HepG2 (cell line): ENCODE measurements around the gene RRAS2.
A peak's percentile ranks its signal among the peaks of the same experiment; 100 is the strongest.

Source experiments
- CTCF ChIP-seq: sonication (generic); formaldehyde crosslinking; IDR thresholded peaks from 2 replicates; pipeline ENCODE4 v1.5.0; 2020; ENCODE audit warnings: mild to moderate bottlenecking, missing genetic modification reagents, moderate library complexity
- EP300 ChIP-seq, 3 experiments: sonication (generic) in 1 of 3; formaldehyde crosslinking in 1 of 3; IDR thresholded peaks; 2 replicates each; pipeline versions ENCODE4 v1.5.1 to v1.6.1; 2011 to 2020; ENCODE audit warnings: low read depth in 2 of 3, low read length in 2 of 3, borderline replicate concordance in 1 of 3, improper control_type of control experiment in 1 of 3, mild to moderate bottlenecking in 1 of 3, missing genetic modification reagents in 1 of 3, moderate library complexity in 1 of 3
- FOSL2 ChIP-seq: sonication (generic); formaldehyde crosslinking; IDR thresholded peaks from 2 replicates; pipeline ENCODE4 v1.4.0; 2020; ENCODE audit warnings: missing genetic modification reagents
- HCFC1 ChIP-seq: fragments of 150-350 bp; IDR thresholded peaks from 2 replicates; pipeline ENCODE4 v1.6.1; 2014; ENCODE audit warnings: low read depth, low read length

- TF ChIP-seq CTCF (CRISPR knock-in tag) (peak; percentile 75), HCFC1 (no peak), FOSL2 (CRISPR knock-in tag) (no peak), EP300 (IDR thresholded peaks at IDR 0.05; ENCODE audit: low read depth in 2 of 2, low read length in 2 of 2) (no peak), EP300 (CRISPR knock-in tag; IDR thresholded peaks at IDR 0.05; ENCODE audit: borderline replicate concordance) (no peak)
Measured at GRCh38 chr11:14300661-14301304, 58.2 kb downstream of the RRAS2 start.
